ENCODE data around the gene DCAKD.

DNA sequence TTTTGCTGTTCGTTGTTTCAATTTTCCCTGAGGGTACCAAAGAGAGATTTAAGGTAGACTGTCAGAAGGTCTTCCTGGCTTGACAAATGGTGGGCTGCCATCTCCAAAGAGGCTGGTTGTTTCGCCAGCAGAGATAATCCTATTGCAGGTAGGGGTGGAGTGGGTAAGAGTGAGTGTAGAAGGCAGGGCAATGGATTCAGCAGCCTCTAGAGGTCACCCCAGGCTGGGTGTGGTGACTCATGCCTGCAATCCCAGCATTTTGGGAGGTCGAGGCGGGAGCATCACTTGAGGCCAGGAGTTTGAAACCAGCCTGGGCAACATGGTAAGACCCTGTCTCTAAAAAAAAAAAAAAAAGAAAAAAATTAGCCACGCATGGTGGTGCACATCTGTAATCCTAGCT lies 34.6 kb downstream of the DCAKD start:
- TF ChIP-seq, protein P1, sequence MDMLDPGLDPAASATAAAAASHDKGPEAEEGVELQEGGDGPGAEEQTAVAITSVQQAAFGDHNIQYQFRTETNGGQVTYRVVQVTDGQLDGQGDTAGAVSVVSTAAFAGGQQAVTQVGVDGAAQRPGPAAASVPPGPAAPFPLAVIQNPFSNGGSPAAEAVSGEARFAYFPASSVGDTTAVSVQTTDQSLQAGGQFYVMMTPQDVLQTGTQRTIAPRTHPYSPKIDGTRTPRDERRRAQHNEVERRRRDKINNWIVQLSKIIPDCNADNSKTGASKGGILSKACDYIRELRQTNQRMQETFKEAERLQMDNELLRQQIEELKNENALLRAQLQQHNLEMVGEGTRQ (IDR thresholded peaks at IDR 0.05; ENCODE audit: low read length): no peak
- TF ChIP-seq RAD21 (IDR thresholded peaks at IDR 0.05 in 1 of 2, conservative IDR thresholded peaks at IDR 0.05 in 1 of 2; ENCODE audit: low read depth in 2 of 2, low read length in 2 of 2): peak; percentile 58 to 70
- TF ChIP-seq POLR2AphosphoS5 (IDR thresholded peaks at IDR 0.05; ENCODE audit: low read depth, low read length): no peak
- TF ChIP-seq CEBPB (IDR thresholded peaks at IDR 0.05; ENCODE audit: low read depth, low read length): no peak
